ENCODE measurements around the gene PIM3.

DNA sequence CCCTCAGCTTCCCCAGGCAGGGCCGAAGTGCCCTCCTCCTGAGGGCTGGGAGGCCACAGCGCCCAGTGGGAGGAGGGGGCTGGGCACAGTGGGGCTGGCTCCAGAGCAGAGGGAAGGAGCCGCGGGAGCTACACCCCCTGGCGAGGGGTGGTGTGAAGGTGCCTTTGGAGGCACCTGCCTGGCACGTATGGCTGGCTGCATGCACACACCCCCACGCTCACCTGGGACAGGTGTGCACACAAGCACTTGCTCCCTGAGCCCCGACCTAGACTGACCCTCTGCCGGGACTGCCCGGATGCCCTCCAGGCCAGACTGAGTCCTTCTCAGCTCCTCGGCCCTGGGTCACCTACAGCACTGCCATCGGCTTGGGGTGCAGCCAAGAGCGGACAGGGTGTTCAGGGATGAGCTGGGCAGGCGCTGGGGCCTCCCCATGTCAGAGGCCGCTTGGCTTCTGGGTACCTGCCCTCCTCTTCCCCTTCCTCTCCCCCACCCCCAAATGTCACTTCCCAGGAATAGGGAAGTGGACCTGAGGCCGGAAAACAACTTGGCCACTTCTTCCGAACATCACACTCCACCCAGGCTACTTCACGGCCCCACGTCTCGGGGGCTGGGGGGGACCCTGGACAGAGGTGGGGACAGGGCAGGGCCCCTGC is 7.4 kb upstream of the PIM3 start:
- TF ChIP-seq, protein P1, sequence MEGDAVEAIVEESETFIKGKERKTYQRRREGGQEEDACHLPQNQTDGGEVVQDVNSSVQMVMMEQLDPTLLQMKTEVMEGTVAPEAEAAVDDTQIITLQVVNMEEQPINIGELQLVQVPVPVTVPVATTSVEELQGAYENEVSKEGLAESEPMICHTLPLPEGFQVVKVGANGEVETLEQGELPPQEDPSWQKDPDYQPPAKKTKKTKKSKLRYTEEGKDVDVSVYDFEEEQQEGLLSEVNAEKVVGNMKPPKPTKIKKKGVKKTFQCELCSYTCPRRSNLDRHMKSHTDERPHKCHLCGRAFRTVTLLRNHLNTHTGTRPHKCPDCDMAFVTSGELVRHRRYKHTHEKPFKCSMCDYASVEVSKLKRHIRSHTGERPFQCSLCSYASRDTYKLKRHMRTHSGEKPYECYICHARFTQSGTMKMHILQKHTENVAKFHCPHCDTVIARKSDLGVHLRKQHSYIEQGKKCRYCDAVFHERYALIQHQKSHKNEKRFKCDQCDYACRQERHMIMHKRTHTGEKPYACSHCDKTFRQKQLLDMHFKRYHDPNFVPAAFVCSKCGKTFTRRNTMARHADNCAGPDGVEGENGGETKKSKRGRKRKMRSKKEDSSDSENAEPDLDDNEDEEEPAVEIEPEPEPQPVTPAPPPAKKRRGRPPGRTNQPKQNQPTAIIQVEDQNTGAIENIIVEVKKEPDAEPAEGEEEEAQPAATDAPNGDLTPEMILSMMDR (IDR thresholded peaks at IDR 0.05 in 2 of 3, conservative IDR thresholded peaks at IDR 0.05 in 1 of 3; ENCODE audit: control insufficient read depth in 2 of 3, extremely low read depth in 1 of 3, insufficient read depth in 1 of 3, low read depth in 3 of 3, low read length in 3 of 3), result no peak
- TF ChIP-seq BMI1 (IDR thresholded peaks at IDR 0.05; ENCODE audit: borderline replicate concordance), result no peak
- no peak for TF ChIP-seq MYC (IDR thresholded peaks at IDR 0.05; ENCODE audit: insufficient read depth, insufficient read length, insufficient replicate concordance, low read length, severe bottlenecking)
- no peak for TF ChIP-seq ZSCAN29 (IDR thresholded peaks at IDR 0.05)
- TF ChIP-seq CREM (IDR thresholded peaks at IDR 0.05; ENCODE audit: low read depth), result no peak
